Gastrocnemius medialis (tissue), 4 donors: ENCODE measurements around the gene RNF115. TPM values are rescaled to one million over a fixed set of nuclear protein-coding genes. Genes with fewer than 3 reads are reported as not detected.

Experiments used
- ATAC-seq, 2 donors: fragments of 150-250 bp; one replicate each; pipeline ENCODE4 v1.9.1; 2016
- DNase-seq, 2 donors: peaks; one replicate each; pipeline ENCODE4 v3.0.0-alpha.2; 2019
- H3K27ac ChIP-seq, 4 donors: fragments of 200-600 bp; sonication (generic); 1 replicate in 1 of 4; 2 replicates in 3 of 4; pipeline ENCODE4 v1.5.1; 2016 to 2018; ENCODE audit warnings: mild to moderate bottlenecking in 2 of 4, moderate library complexity in 1 of 4
- H3K27me3 ChIP-seq, 3 donors: fragments of 200-600 bp; sonication (generic) in 2 of 3; 1 replicate in 1 of 3; 2 replicates in 2 of 3; pipeline versions ENCODE4 v1.5.1 to v1.6.0; 2016 to 2019; ENCODE audit warnings: mild to moderate bottlenecking in 1 of 3, moderate library complexity in 1 of 3
- H3K36me3 ChIP-seq, 2 donors: fragments of 200-600 bp; sonication (generic) in 1 of 2; one replicate each; pipeline ENCODE4 v1.5.1; 2017 to 2018
- H3K4me1 ChIP-seq, 2 donors: fragments of 200-600 bp; sonication (generic) in 1 of 2; one replicate each; pipeline ENCODE4 v1.5.1; 2016 to 2017; ENCODE audit warnings: mild to moderate bottlenecking in 2 of 2
- H3K4me3 ChIP-seq, 4 donors: fragments of 200-600 bp; sonication (generic) in 3 of 4; 1 replicate in 1 of 4; 2 replicates in 3 of 4; pipeline ENCODE4 v1.5.1; 2016 to 2019; ENCODE audit warnings: mild to moderate bottlenecking in 2 of 4
- H3K9me3 ChIP-seq, 3 donors: fragments of 200-600 bp; sonication (generic) in 2 of 3; 1 replicate in 1 of 3; 2 replicates in 2 of 3; pipeline ENCODE4 v1.5.1; 2016 to 2019
- POLR2A ChIP-seq, 2 donors: fragments of 450-650 bp; IDR thresholded peaks; one replicate each; pipeline ENCODE4 v1.6.1; 2017; ENCODE audit warnings: antibody characterized with exemption in 2 of 2, mild to moderate bottlenecking in 2 of 2, moderate library complexity in 2 of 2
- in situ Hi-C, 4 donors: fragments of 200-750 bp; cut with MboI; loops; one replicate each; pipeline versions ENCODE4 v1.15.0 to v1.8.0; 2017; ENCODE audit warnings: low sequenced_read_pairs in 4 of 4
- intact Hi-C: fragments of 100-400 bp; cut with DNase I; formaldehyde crosslinking; loops from one replicate; pipeline ENCODE4 v1.15.1; 2023; ENCODE audit warnings: low total_unique reads
- total RNA-seq, 4 donors: library from RNA; depleted of rRNA; stranded (reverse); fragments of >200 nt; gene quantifications; one replicate each; pipeline versions ENCODE4 v1.1.0 to v1.2.3, GENCODE V29; 2016
- TF ChIP-seq, protein P1 (sequence below), 5 experiments: fragments of 450-650 bp in 3 of 5; fragments of 200-600 bp in 2 of 5; sonication (generic) in 2 of 5; IDR thresholded peaks in 4 of 5; conservative IDR thresholded peaks in 1 of 5; 1 replicate in 4 of 5; 2 replicates in 1 of 5; pipeline ENCODE4 v1.5.1; 2016 to 2019; ENCODE audit warnings: antibody characterized with exemption in 5 of 5, mild to moderate bottlenecking in 3 of 5, moderate library complexity in 3 of 5

Gene RNF115
- total RNA-seq, 4 donors from 2014 or later: 16.1 to 65.4 (median 37.3) TPM

DNA sequence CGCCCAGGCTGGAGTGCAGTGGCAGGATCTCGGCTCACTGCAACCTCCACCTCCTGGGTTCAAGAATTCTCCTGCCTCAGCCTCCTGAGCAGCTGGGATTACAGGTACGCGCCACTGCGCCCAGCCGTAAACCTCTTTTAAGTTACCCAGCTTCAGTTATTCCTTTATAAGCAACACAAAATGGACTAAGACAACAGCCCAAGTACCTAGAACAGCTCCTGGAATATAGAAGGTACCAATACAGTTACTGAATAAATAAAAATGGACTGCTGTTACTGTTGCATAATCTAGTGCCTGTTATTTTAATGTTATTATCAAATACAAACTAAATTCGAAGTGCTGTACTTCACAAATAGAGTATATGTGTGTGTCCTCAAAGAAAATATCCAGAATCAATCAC lies 17.1 kb downstream of the RNF115 start:
- H3K27ac ChIP-seq: peak overlapping the region; percentile 74 to 89 (median 78)
- H3K9me3 ChIP-seq: no peaks in the 10 kb centered on the region
- H3K36me3 ChIP-seq: no peaks in the 10 kb centered on the region
- no peaks in the 10 kb centered on the region for H3K27me3 ChIP-seq
- TF ChIP-seq, protein P1, sequence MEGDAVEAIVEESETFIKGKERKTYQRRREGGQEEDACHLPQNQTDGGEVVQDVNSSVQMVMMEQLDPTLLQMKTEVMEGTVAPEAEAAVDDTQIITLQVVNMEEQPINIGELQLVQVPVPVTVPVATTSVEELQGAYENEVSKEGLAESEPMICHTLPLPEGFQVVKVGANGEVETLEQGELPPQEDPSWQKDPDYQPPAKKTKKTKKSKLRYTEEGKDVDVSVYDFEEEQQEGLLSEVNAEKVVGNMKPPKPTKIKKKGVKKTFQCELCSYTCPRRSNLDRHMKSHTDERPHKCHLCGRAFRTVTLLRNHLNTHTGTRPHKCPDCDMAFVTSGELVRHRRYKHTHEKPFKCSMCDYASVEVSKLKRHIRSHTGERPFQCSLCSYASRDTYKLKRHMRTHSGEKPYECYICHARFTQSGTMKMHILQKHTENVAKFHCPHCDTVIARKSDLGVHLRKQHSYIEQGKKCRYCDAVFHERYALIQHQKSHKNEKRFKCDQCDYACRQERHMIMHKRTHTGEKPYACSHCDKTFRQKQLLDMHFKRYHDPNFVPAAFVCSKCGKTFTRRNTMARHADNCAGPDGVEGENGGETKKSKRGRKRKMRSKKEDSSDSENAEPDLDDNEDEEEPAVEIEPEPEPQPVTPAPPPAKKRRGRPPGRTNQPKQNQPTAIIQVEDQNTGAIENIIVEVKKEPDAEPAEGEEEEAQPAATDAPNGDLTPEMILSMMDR (IDR thresholded peaks at IDR 0.05 in 4 of 5, conservative IDR thresholded peaks at IDR 0.05 in 1 of 5): no peak
- no peak for TF ChIP-seq POLR2A (IDR thresholded peaks at IDR 0.05)
- ATAC-seq: no peak
- intact Hi-C loops (no loop called here), in situ Hi-C loops (no loop called here)
- no peak for DNase-seq
- peaks cover 62 to 66% of the 10 kb centered on the region in 2 donors for H3K4me1 ChIP-seq
- no peak overlapping the region for H3K4me3 ChIP-seq

DNA sequence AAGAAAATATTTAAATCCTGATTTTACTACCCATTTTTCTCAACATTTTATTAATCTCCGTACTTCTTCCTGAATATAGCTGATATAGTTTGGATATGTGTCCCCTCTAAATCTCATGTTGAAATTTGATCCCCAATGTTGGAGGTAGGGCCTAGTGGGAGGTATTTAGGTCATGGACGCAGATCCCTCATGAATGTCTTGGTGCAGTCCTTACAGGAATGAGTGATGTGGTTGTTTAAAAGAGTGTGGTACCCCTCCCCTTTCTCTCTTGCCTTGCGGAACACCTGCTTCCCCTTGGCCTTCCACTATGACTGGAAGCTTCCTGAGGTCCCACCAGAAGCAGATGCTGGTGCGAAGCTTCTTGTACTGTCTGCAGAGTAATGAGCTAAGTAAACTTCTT lies 17.5 kb downstream of the RNF115 start:
- in situ Hi-C loops (no loop called here), intact Hi-C loops (no loop called here)
- no peak for ATAC-seq
- Histone ChIP-seq H3K9me3 (no peaks in the 10 kb centered on the region), H3K4me1 (peaks cover 66 to 70% of the 10 kb centered on the region in 2 donors), H3K27me3 (no peaks in the 10 kb centered on the region), H3K36me3 (no peaks in the 10 kb centered on the region), H3K4me3 (no peak overlapping the region), H3K27ac (peak overlapping the region; percentile 74 to 89 (median 78))
- no peak for TF ChIP-seq POLR2A (IDR thresholded peaks at IDR 0.05)
- TF ChIP-seq, protein P1 (IDR thresholded peaks at IDR 0.05 in 4 of 5, conservative IDR thresholded peaks at IDR 0.05 in 1 of 5): no peak
- DNase-seq: no peak

DNA sequence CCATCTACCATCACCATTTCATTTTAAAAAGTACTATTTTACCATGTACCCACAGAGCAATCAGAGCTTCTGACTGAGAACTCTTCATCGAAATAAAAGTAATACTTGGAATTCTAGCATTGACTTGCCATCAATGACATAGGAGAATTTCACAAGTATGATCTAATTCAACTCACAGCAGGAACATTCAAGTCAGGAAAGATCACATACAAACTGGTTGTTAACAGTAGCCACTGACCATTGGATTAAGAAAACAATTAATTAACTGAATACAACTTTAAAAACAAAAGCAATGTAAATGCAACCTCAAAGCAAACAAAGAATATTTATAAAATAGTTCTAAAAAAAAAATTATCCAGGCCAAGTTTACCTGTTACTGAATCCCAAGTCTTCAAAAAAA lies 18.8 kb downstream of the RNF115 start:
- ATAC-seq (no peak), DNase-seq (no peak)
- no peak overlapping the region for H3K4me3 ChIP-seq
- H3K4me1 ChIP-seq: peaks cover 79 to 82% of the 10 kb centered on the region in 2 donors
- no peaks in the 10 kb centered on the region for H3K36me3 ChIP-seq
- intact Hi-C loops (no loop called here), in situ Hi-C loops (no loop called here)
- H3K27ac ChIP-seq: peak overlapping the region; percentile 74 to 89 (median 78)
- H3K27me3 ChIP-seq: no peaks in the 10 kb centered on the region
- TF ChIP-seq, protein P1 (IDR thresholded peaks at IDR 0.05 in 4 of 5, conservative IDR thresholded peaks at IDR 0.05 in 1 of 5): no peak
- no peak for TF ChIP-seq POLR2A (IDR thresholded peaks at IDR 0.05)
- no peaks in the 10 kb centered on the region for H3K9me3 ChIP-seq

DNA sequence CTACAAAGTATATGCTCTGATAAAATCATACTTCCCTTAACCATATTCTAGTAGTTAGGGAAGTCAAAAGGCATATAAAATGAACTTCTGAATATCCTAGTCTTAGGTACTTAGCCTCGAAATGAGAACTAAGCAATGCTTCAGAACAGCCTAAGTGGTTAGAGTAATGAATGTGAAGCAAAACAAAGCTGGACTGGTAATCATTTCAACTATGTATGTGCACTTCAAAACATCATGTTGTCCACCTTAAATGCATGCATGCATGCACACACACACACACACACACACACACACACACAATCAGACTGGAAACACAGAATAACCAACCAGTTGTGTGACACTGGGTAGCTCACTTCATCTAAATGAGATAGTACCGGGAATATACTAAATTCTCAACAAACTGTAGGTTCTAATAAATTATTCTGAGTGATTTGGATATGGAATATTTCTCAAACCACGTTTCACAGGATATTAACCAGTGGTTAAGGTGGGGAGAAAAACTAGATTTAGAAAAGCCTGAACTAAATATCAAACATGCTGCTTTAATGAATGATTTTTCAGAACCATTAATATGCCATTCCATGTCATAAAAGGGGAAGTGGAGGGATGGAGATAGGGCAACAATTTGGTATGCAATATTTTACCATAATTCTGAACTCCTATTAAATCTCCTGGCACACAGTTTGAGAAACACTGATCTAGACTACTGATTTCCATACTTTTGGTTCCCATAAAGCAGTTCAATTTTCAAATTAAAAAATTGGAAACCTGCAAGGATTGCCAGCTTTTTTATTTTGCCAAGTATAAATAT lies 19.5 kb downstream of the RNF115 start:
- in situ Hi-C loops (no loop called here), intact Hi-C loops (no loop called here)
- no peaks in the 10 kb centered on the region for H3K9me3 ChIP-seq
- H3K4me1 ChIP-seq: peaks cover 79 to 82% of the 10 kb centered on the region in 2 donors
- ATAC-seq: no peak
- H3K4me3 ChIP-seq: no peak overlapping the region
- H3K27ac ChIP-seq: peak overlapping the region; percentile 74 to 89 (median 78)
- no peak for DNase-seq
- no peaks in the 10 kb centered on the region for H3K27me3 ChIP-seq
- H3K36me3 ChIP-seq: no peaks in the 10 kb centered on the region
- TF ChIP-seq, protein P1 (IDR thresholded peaks at IDR 0.05 in 4 of 5, conservative IDR thresholded peaks at IDR 0.05 in 1 of 5): no peak
- no peak for TF ChIP-seq POLR2A (IDR thresholded peaks at IDR 0.05)
